Panc1 (cell line): ENCODE data around the gene MYF5. TPM values are rescaled to one million over a fixed set of nuclear protein-coding genes. Genes with fewer than 3 reads are reported as not detected.

Source experiments
- ATAC-seq: fragments of 200-7000 bp; cut with Tn5 transposase; 2 replicates; pipeline ENCODE4 v1.9.1; 2020; ENCODE audit warnings: mild to moderate bottlenecking, moderate library complexity
- BruUV-seq: library from RNA; stranded (reverse); fragments of 400-500 nt; replicated peaks from 2 replicates; lab custom pipeline; 2021; lab: Mats Ljungman, UMichigan
- CTCF ChIA-PET: fragments of 300-600 bp; sonication (Branson Sonifier 250); formaldehyde crosslinking; loops from one replicate; lab custom pipeline; 2022; ENCODE audit warnings: antibody characterized with exemption; lab: Charles Lee
- POLR2A ChIA-PET: fragments of 300-600 bp; sonication (Branson Sonifier 250); formaldehyde crosslinking; loops from one replicate; lab custom pipeline; 2022; ENCODE audit warnings: antibody characterized with exemption; lab: Charles Lee
- DNase-seq: peaks from one replicate; pipeline ENCODE4 v3.0.0-alpha.2; 2010; ENCODE audit warnings: low read depth, low spot score
- H3K27ac ChIP-seq: 2 replicates; pipeline ENCODE4 v1.5.1; 2011; ENCODE audit warnings: mild to moderate bottlenecking, low read length, inconsistent platforms
- H3K27me3 ChIP-seq: fragments of 200-500 bp; sonication (Bioruptor generic); 2 replicates; pipeline ENCODE4 v1.6.0; 2014; ENCODE audit warnings: low read length, inconsistent platforms; ENCODE audit not compliant: control insufficient read depth, insufficient read depth
- H3K36me3 ChIP-seq: fragments of 200-500 bp; sonication (Bioruptor generic); 2 replicates; pipeline ENCODE4 v1.5.1; 2014; ENCODE audit warnings: inconsistent platforms, mild to moderate bottlenecking, low read length, moderate library complexity; ENCODE audit not compliant: control insufficient read depth, insufficient read depth
- H3K4me1 ChIP-seq: 2 replicates; pipeline ENCODE4 v1.5.1; 2011; ENCODE audit warnings: inconsistent platforms, mild to moderate bottlenecking, low read length, moderate library complexity; ENCODE audit not compliant: control insufficient read depth, insufficient read depth
- H3K4me3 ChIP-seq, 2 experiments: 2 replicates each; pipeline ENCODE4 v1.5.1; 2011 to 2012; ENCODE audit warnings: low read depth in 2 of 2, low read length in 2 of 2, mild to moderate bottlenecking in 2 of 2, inconsistent platforms in 1 of 2, moderate library complexity in 1 of 2
- H3K9me3 ChIP-seq: fragments of 200-500 bp; sonication (Bioruptor generic); 2 replicates; pipeline ENCODE4 v1.5.1; 2014; ENCODE audit warnings: low read depth, mild to moderate bottlenecking, inconsistent platforms, low read length, moderate library complexity; ENCODE audit not compliant: control insufficient read depth, insufficient read depth
- CTCF ChIP-seq: fragments of 450-650 bp; IDR thresholded peaks from 2 replicates; pipeline ENCODE4 v1.5.1; 2017; ENCODE audit warnings: mild to moderate bottlenecking
- POLR2AphosphoS5 ChIP-seq: IDR thresholded peaks from 2 replicates; pipeline ENCODE4 v1.6.1; 2012; ENCODE audit warnings: mild to moderate bottlenecking, low read depth, low read length, moderate library complexity
- REST ChIP-seq, 2 experiments: IDR thresholded peaks; 2 replicates each; pipeline ENCODE4 v1.6.1; 2011 to 2012; ENCODE audit warnings: low read depth in 2 of 2, control low read depth in 1 of 2, low read length in 1 of 2, mild to moderate bottlenecking in 1 of 2, moderate library complexity in 1 of 2; ENCODE audit not compliant: insufficient read depth in 1 of 2
- SIN3A ChIP-seq: IDR thresholded peaks from 2 replicates; pipeline ENCODE4 v1.6.1; 2012; ENCODE audit warnings: low read depth, mild to moderate bottlenecking, low read length, moderate library complexity, borderline replicate concordance; ENCODE audit not compliant: insufficient read depth
- TCF7L2 ChIP-seq: IDR thresholded peaks from 2 replicates; pipeline ENCODE4 v1.6.1; 2011; ENCODE audit warnings: mild to moderate bottlenecking, low read depth, low read length, inconsistent platforms
- in situ Hi-C: cut with HindIII; loops from 2 replicates; pipeline ENCODE4 v1.10.0; 2016; ENCODE audit warnings: low sequenced_read_pairs, low pct_unique_long_range_greater_than_20kb
- intact Hi-C: fragments of 100-400 bp; cut with micrococcal nuclease; formaldehyde crosslinking; loops from one replicate; pipeline ENCODE4 v1.10.0; 2022; ENCODE audit not compliant: unreplicated experiment
- total RNA-seq: library from RNA; stranded (reverse); gene quantifications from one replicate; pipeline ENCODE4 v1.2.1, GENCODE V29; 2021; ENCODE audit not compliant: unreplicated experiment

The MYF5 gene
- total RNA-seq, 1 experiment from 2014 or later: not detected

GRCh38 chr12:80690513-80690912, 26.2 kb upstream of the MYF5 start:
- in situ Hi-C loops (no loop called here), intact Hi-C loops (no loop called here)
- no peaks in the 10 kb centered on the region for H3K4me1 ChIP-seq
- CTCF ChIA-PET: no interaction called here
- H3K4me3 ChIP-seq: no peak overlapping the region
- POLR2A ChIA-PET: interaction anchor here (0.6 kb wide), 1 partner anchor 929 kb away, joined by 10 read pairs; no protein-coding TSS in a partner anchor
- DNase-seq: no peak
- ATAC-seq: no peak
- H3K36me3 ChIP-seq: no peaks in the 10 kb centered on the region
- TF ChIP-seq TCF7L2 (no peak), POLR2AphosphoS5 (no peak), REST (IDR thresholded peaks at IDR 0.05; ENCODE audit: insufficient read depth in 1 of 2, low read depth in 2 of 2, low read length in 1 of 2) (no peak), CTCF (no peak), SIN3A (no peak)
- BruUV-seq: no TSS peak
- H3K9me3 ChIP-seq: no peaks in the 10 kb centered on the region
- no peak overlapping the region for H3K27ac ChIP-seq
- H3K27me3 ChIP-seq: no peaks in the 10 kb centered on the region

GRCh38 chr12:80692114-80692513, 24.6 kb upstream of the MYF5 start:
- no peak for DNase-seq
- no peak for ATAC-seq
- in situ Hi-C loops: no loop called here
- H3K27ac ChIP-seq: no peak overlapping the region
- no peaks in the 10 kb centered on the region for H3K4me1 ChIP-seq
- no peak overlapping the region for H3K4me3 ChIP-seq
- intact Hi-C loops: no loop called here
- CTCF ChIA-PET: no interaction called here
- no TSS peak for BruUV-seq
- TF ChIP-seq REST (IDR thresholded peaks at IDR 0.05; ENCODE audit: insufficient read depth in 1 of 2, low read depth in 2 of 2, low read length in 1 of 2) (no peak), SIN3A (no peak), POLR2AphosphoS5 (no peak), TCF7L2 (no peak), CTCF (no peak)
- H3K36me3 ChIP-seq: no peaks in the 10 kb centered on the region
- H3K27me3 ChIP-seq: no peaks in the 10 kb centered on the region
- POLR2A ChIA-PET: no interaction called here
- H3K9me3 ChIP-seq: no peaks in the 10 kb centered on the region
